Type B pancreatic cell (in vitro differentiated cells): ENCODE data around the gene E4F1. TPM values are rescaled to one million over a fixed set of nuclear protein-coding genes. Genes with fewer than 3 reads are reported as not detected.
A peak's percentile ranks its signal among the peaks of the same experiment; 100 is the strongest.

Experiments used
- DNase-seq: peaks from one replicate; pipeline ENCODE4 v3.0.0; 2021; ENCODE audit warnings: mixed read lengths; ENCODE audit not compliant: unreplicated experiment; ENCODE audit errors: extremely low spot score
- H3K27ac Mint-ChIP-seq: 2 replicates; pipeline ENCODE4 v1.8.0; 2021; ENCODE audit warnings: mild to moderate bottlenecking, mixed read lengths
- H3K27me3 Mint-ChIP-seq: 2 replicates; pipeline ENCODE4 v1.8.0; 2021; ENCODE audit warnings: mixed read lengths
- H3K36me3 Mint-ChIP-seq: 2 replicates; pipeline ENCODE4 v1.8.0; 2021; ENCODE audit warnings: mixed read lengths
- H3K4me1 Mint-ChIP-seq: one replicate; pipeline ENCODE4 v1.8.0; 2021; ENCODE audit warnings: mixed read lengths; ENCODE audit not compliant: unreplicated experiment
- H3K4me3 Mint-ChIP-seq: 2 replicates; pipeline ENCODE4 v1.8.0; 2021; ENCODE audit warnings: mild to moderate bottlenecking, mixed read lengths
- H3K9me3 Mint-ChIP-seq: 2 replicates; pipeline ENCODE4 v1.8.0; 2021; ENCODE audit warnings: mixed read lengths
- CTCF ChIP-seq: fragments of 200-600 bp; sonication (generic); conservative IDR thresholded peaks from 2 replicates; pipeline ENCODE4 v1.5.0; 2021; ENCODE audit warnings: antibody characterized with exemption, mild to moderate bottlenecking
- total RNA-seq: library from RNA; stranded (reverse); gene quantifications from 2 replicates; pipeline ENCODE4 v1.2.1, GENCODE V29; 2021; ENCODE audit warnings: low replicate concordance

E4F1 gene
- total RNA-seq, 1 donor from 2014 or later: 30.4 TPM

- peaks cover 11% of the 10 kb centered on the region for H3K36me3 Mint-ChIP-seq
- TF ChIP-seq CTCF: no peak
Measured at GRCh38 chr16:2250652-2251295, 27.4 kb downstream of the E4F1 start.

GRCh38 chr16:2251296-2252111, 28.1 kb downstream of the E4F1 start, which contains the start of gene ECI1:
TSS of gene ECI1 (minus strand) at chr16:2251587. CDS start at chr16:2251566, 21 bp downstream.
- DNase-seq: peak; percentile 93
- Mint-ChIP-seq H3K4me3 (peak within 1 kb of the TSS; percentile 93), H3K9me3 (no peaks in the 10 kb centered on the region), H3K36me3 (peaks cover 13% of the 10 kb centered on the region), H3K27ac (peak within 1 kb of the TSS; percentile 95), H3K4me1 (no peaks in the 10 kb centered on the region), H3K27me3 (no peaks in the 10 kb centered on the region)
- peak; percentile 74 for TF ChIP-seq CTCF

More at GRCh38 chr16:2250652-2251295, 27.4 kb downstream of the E4F1 start:
- H3K27ac Mint-ChIP-seq: peak overlapping the region; percentile 95
- peak overlapping the region; percentile 93 for H3K4me3 Mint-ChIP-seq
- DNase-seq: no peak
- no peaks in the 10 kb centered on the region for H3K27me3 Mint-ChIP-seq
- H3K9me3 Mint-ChIP-seq: no peaks in the 10 kb centered on the region
- no peaks in the 10 kb centered on the region for H3K4me1 Mint-ChIP-seq

- Mint-ChIP-seq H3K36me3 (peaks cover 17% of the 10 kb centered on the region), H3K4me3 (no peak overlapping the region), H3K27me3 (no peaks in the 10 kb centered on the region), H3K4me1 (no peaks in the 10 kb centered on the region), H3K27ac (peak overlapping the region; percentile 77), H3K9me3 (no peaks in the 10 kb centered on the region)
- no peak for DNase-seq
- TF ChIP-seq CTCF: no peak
Measured at GRCh38 chr16:2252806-2253148, 29.4 kb downstream of the E4F1 start.

GRCh38 chr16:2253293-2253692, 29.9 kb downstream of the E4F1 start:
- peaks cover 19% of the 10 kb centered on the region for H3K36me3 Mint-ChIP-seq
- no peak for DNase-seq
- H3K27me3 Mint-ChIP-seq: no peaks in the 10 kb centered on the region
- TF ChIP-seq CTCF: no peak
- H3K9me3 Mint-ChIP-seq: no peaks in the 10 kb centered on the region
- H3K4me3 Mint-ChIP-seq: no peak overlapping the region
- H3K4me1 Mint-ChIP-seq: no peaks in the 10 kb centered on the region
- H3K27ac Mint-ChIP-seq: peak overlapping the region; percentile 77

GRCh38 chr16:2256531-2257140, 33.2 kb downstream of the E4F1 start:
- no peak overlapping the region for H3K4me3 Mint-ChIP-seq
- no peak overlapping the region for H3K27ac Mint-ChIP-seq

More at GRCh38 chr16:2256531-2257140, 33.2 kb downstream of the E4F1 start:
- TF ChIP-seq CTCF: no peak
- Mint-ChIP-seq H3K27me3 (no peaks in the 10 kb centered on the region), H3K36me3 (peaks cover 26% of the 10 kb centered on the region), H3K4me1 (no peaks in the 10 kb centered on the region), H3K9me3 (no peaks in the 10 kb centered on the region)
- DNase-seq: no peak
